ENCODE results near the gene UBE2D1. TPM values are rescaled to one million over a fixed set of nuclear protein-coding genes. Genes with fewer than 3 reads are reported as not detected.

The UBE2D1 gene
- total RNA-seq, 1 donor from 2014 or later = 33.3 TPM

- Mint-ChIP-seq H3K27ac (no peak overlapping the region), H3K27me3 (no peaks in the 10 kb centered on the region), H3K4me3 (ENCODE audit: low read depth) (no peak overlapping the region), H3K9me3 (ENCODE audit: low read depth) (no peaks in the 10 kb centered on the region), H3K36me3 (ENCODE audit: insufficient read depth) (no peaks in the 10 kb centered on the region), H3K4me1 (ENCODE audit: low read depth) (peaks cover 6% of the 10 kb centered on the region)
- no peak for DNase-seq (ENCODE audit: low spot score, unreplicated experiment)
- TF ChIP-seq CTCF (IDR thresholded peaks at IDR 0.05; ENCODE audit: unreplicated experiment) = no peak
Observed at GRCh38 chr10:58356756-58357155, 21.9 kb downstream of the UBE2D1 start.

- Mint-ChIP-seq H3K36me3 (ENCODE audit: insufficient read depth) (no peaks in the 10 kb centered on the region), H3K4me3 (ENCODE audit: low read depth) (no peak overlapping the region), H3K4me1 (ENCODE audit: low read depth) (peaks cover 1% of the 10 kb centered on the region), H3K27ac (no peak overlapping the region), H3K27me3 (no peaks in the 10 kb centered on the region), H3K9me3 (ENCODE audit: low read depth) (no peaks in the 10 kb centered on the region)
- TF ChIP-seq CTCF (IDR thresholded peaks at IDR 0.05; ENCODE audit: unreplicated experiment) = no peak
- no peak for DNase-seq (ENCODE audit: low spot score, unreplicated experiment)
Observed at GRCh38 chr10:58358314-58358933, 23.6 kb downstream of the UBE2D1 start.

GRCh38 chr10:58358947-58359346, 24.1 kb downstream of the UBE2D1 start:
- no peak for DNase-seq (ENCODE audit: low spot score, unreplicated experiment)
- TF ChIP-seq CTCF (IDR thresholded peaks at IDR 0.05; ENCODE audit: unreplicated experiment) = no peak
- Mint-ChIP-seq H3K36me3 (ENCODE audit: insufficient read depth) (no peaks in the 10 kb centered on the region), H3K27ac (no peak overlapping the region), H3K27me3 (no peaks in the 10 kb centered on the region), H3K4me1 (ENCODE audit: low read depth) (peaks cover 1% of the 10 kb centered on the region), H3K9me3 (ENCODE audit: low read depth) (no peaks in the 10 kb centered on the region), H3K4me3 (ENCODE audit: low read depth) (no peak overlapping the region)

GRCh38 chr10:58359541-58359940, 24.7 kb downstream of the UBE2D1 start:
- Mint-ChIP-seq H3K9me3 (ENCODE audit: low read depth) (no peaks in the 10 kb centered on the region), H3K4me1 (ENCODE audit: low read depth) (peaks cover 1% of the 10 kb centered on the region), H3K27ac (no peak overlapping the region), H3K36me3 (ENCODE audit: insufficient read depth) (no peaks in the 10 kb centered on the region), H3K27me3 (no peaks in the 10 kb centered on the region), H3K4me3 (ENCODE audit: low read depth) (no peak overlapping the region)
- TF ChIP-seq CTCF (IDR thresholded peaks at IDR 0.05; ENCODE audit: unreplicated experiment) = no peak
- DNase-seq (ENCODE audit: low spot score, unreplicated experiment) = no peak

GRCh38 chr10:58360412-58361004, 25.7 kb downstream of the UBE2D1 start:
- TF ChIP-seq CTCF (IDR thresholded peaks at IDR 0.05; ENCODE audit: unreplicated experiment) = no peak
- Mint-ChIP-seq H3K4me1 (ENCODE audit: low read depth) (peaks cover 1% of the 10 kb centered on the region), H3K9me3 (ENCODE audit: low read depth) (no peaks in the 10 kb centered on the region), H3K27ac (no peak overlapping the region), H3K36me3 (ENCODE audit: insufficient read depth) (peaks cover 2% of the 10 kb centered on the region), H3K27me3 (no peaks in the 10 kb centered on the region), H3K4me3 (ENCODE audit: low read depth) (no peak overlapping the region)
- no peak for DNase-seq (ENCODE audit: low spot score, unreplicated experiment)
